ENCODE data around the gene ENPEP.
"Not testable (repeated sequence)": the region's sequence is repeated elsewhere in the genome, so short reads cannot be mapped to it uniquely, and the experiment has no call there.

ENPEP gene

DNA sequence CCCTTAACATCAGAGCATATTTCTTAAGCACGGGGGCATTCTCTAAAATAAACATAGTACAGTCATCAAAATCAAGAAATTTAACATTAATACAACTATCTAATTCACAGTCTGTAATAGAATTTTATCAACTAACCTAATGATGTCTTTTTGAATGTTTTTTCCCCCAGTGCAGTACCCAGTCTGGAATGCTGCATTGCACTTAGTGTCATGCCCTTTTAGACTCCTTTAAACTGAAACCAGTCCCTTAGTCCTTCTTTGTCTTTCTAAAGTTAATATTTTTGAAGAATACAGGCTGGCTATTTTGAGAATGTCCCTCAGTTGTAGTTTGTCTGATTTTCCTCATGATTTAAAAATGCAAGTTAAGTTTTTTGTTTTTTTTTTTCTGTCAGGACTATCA, 9.5 kb downstream of the ENPEP start:
- DNase-seq (ENCODE audit: low spot score), result no peak

DNA sequence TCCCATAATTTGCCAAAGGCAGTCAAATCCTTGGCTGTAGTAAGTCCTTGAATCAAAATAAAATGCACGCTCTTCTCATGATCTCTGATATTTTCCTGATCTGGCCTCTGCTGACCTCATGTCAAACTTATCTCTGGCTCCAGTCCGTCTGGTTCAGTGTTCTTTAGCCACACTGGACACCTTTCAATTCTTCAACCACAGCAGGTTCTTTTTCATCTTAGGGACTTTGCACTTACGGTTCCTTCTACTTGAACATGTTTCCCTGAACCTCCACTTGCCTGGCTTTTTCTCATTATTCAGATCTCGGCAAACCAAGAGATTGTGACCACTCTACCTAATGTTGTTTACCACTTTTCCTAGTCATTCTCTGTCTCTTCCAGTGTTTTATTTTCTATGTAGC, 10.3 kb downstream of the ENPEP start:
- DNase-seq (ENCODE audit: low spot score), result no peak

DNA sequence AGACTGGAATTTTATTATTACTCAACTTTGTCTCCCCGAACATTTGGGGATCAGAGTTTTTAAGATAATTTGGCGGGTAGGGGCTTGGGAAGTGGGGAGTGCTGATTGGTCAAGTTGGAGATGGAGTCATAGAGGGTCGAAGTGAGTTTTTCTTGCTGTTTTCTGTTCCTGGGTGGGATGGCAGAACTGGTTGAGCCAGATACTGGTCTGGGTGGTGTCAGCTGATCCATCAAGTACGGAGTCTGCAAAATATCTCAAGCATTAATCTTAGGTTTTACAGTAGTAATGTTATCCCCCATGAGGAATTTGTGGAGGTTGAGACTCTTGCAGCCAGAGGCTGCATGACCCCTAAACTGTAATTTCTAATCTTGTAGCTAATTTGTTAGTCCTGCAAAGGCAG, 10.9 kb downstream of the ENPEP start:
- not testable (repeated sequence) for DNase-seq (ENCODE audit: low spot score)

DNA sequence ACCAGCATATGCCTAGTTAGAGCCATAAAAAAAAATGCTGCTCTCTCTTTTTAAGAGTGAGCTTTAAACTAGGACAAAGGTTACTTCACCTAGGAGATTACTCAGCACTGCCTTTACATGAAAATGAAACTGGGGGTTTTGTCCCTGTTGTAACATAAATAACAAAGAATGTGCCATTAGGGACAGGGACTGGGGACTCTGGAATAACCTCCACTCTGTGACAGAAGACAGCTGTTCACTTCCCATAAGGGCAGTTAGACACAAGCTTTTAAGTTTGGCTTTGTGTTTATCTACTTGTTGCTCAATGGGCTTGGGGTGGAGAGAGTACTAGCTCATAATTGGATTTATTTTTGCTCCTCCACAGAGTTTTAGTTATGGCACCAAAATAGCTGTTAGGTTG, 11.9 kb downstream of the ENPEP start:
- DNase-seq (ENCODE audit: low spot score), result no peak

DNA sequence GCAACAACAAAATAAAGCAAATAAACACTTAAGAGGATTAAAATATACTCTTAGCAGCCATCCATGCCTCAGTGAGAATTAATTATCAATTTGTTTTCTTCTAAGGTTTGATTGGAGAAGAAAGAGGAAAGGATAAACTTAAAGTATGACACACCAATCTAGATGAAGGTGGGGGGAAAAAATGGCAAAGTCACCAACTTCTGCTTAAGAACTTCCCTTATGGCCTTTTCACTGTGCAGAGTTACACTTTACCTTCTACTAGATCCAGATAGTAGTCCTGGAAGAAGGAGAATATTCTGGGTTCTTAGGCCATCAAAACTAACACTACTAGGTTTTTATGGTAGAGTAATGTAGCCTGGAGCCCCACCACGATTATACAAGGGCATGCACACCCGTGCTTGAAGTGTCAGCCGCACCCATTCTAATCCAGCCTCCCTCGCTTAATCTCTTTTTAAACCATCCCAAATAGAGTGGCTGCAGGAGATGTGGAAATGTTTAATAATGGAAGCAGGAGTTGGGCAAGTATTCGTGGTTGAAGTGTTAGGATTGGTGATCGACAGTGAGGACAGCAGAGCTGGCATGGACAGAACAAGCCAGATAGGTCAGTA, 14.1 kb downstream of the ENPEP start:
- DNase-seq (ENCODE audit: low spot score), result no peak

DNA sequence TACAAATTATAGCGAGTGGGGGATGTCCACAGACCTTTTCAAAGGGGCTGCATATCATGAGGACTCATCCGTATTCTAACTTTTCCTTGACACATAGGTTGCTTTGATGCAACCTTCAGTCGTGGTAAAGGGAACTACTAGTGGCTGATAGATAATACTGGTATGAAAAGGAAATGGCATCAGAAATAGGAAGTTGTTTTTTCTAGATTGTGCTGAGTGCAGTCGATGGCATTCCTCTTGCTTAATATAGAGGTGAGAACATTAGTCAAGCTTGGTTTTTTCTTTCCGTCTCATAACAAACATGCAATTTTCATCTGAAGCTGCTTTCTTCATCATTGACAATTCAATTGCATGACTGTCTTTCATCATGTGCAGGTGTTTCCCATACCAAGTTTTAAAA, 16.6 kb downstream of the ENPEP start:
- no peak for DNase-seq (ENCODE audit: low spot score)

DNA sequence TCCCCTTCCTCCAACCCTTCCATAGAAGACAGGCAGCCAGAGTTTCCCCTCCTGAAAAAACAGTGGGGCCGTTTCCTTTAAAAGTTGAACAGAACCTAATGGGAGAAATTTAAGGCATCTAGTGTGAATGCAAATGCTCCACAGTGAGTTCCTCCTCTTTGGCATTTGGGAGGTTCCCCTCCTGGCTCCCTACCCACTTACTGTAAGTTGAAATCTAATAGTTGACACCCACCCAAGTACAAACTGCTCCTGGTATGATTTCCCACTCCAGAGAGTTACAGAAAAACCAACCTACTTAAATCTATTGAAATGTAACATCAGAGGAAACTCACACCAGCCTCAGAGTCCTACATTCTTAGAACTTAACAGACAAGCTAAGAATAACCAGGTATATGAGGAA, 17.6 kb downstream of the ENPEP start:
- no peak for DNase-seq (ENCODE audit: low spot score)

DNA sequence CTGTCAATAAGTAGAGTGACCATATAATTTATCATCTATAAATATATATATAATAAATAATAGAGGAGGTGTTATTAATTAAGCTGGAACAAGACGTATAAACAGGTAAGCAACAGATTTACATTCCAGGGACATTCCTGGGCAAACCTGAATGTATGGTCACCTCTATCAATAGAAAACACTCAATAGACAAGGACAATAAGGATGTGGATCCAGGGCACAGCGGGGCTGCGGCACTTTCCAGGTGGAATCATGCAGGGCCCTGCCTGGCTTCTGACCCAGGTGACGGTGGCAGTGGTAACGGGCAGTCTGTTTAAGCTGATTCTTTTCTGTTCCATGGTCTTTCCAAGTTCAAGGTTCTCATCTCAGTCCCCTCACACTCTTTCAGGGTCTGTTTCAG, 22.5 kb downstream of the ENPEP start:
- DNase-seq (ENCODE audit: low spot score), result no peak

DNA sequence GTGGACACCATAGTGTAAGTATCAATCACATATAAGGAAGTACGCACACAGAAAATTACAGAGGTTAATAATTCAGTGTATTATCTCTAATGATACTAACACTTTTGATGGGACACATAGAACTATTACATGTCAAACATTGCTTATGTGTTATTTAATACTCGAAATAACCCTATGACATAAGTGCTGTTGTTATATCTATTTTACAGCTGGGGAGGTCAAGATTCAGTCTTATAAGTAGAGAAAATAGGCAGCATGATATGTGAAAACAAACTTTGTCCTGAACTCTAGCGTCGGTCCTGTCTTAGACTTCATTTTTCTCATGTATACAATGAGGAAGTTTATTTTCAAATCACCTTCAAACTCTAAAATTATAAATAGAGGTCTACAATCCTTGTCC, 23.2 kb downstream of the ENPEP start:
- no peak for DNase-seq (ENCODE audit: low spot score)

DNA sequence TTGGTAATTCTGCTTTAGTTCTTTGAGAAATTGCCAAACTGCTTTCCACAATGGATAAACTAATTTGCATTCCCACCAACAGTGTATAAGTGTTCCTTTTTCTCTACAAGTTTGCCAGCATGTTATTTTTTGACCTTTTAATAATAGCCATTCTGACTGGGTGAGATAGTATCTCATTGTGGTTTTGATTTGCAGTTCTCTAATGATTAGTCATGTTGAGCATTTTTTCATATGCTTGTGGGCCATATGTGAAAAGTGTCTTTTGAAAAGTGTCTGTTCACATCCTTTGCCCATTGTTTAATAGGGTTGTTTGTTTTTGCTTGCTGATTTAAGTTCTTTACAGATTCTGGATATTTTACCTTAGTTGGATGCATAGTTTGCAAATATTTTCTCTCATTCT, 25.9 kb downstream of the ENPEP start:
- DNase-seq (ENCODE audit: low spot score), result no peak

DNA sequence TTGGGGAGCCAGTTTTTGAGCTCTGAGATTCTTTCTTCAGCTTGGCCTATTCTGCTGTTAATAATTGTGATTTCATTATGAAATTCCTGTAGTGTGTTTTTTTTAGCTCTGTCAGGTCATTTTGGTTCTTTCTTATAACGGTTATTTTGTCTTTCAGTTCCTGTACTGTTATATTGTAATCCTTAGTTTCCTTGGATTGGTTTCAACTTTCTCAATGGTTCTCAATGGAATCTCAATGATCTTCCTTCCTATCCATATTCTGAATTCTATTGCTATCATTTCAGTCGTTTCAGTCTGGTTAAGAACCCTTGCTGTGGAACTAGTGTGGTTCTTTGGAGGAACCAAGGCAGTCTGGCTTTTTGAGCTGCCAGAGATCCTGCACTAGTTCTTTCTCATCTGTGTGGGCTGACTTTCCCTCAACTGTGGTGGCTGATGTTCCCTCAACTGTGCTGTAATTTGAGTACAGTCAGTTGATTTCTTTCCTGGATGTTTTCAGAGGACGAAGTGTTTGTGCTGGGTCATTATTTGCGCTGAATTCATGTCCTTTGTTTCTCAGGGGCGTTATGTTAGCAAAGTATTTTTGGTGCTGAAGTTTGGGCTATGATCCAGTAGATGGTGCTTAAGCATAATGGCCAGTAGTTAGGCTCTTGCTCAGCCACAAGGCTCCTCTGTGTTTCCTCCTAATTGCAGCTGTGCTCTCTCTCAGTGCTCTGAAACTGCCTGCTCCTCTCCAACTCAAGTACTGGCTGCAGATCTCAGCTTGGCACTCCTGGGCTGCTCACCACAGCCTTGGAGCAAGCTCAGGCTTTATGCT, 27.5 kb downstream of the ENPEP start:
- no peak for DNase-seq (ENCODE audit: low spot score)

DNA sequence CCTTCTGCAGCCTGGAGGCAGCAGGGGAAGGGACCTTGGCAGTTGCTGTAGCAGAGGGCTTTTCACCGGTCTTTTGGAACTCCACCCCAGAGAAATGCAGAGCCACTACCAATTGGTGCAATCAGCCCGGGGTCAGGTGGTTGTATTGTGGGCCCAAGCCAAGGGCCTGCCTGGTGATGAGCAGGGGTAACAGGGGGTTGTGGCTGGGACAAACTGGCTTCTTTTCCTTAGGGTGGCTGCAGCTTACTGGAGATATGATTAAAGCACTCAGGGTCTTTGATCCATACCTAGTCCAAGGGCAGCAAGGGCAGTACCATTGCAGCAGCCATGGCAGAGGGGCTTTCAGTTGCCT, 28.1 kb downstream of the ENPEP start:
- DNase-seq (ENCODE audit: low spot score), result no peak

DNA sequence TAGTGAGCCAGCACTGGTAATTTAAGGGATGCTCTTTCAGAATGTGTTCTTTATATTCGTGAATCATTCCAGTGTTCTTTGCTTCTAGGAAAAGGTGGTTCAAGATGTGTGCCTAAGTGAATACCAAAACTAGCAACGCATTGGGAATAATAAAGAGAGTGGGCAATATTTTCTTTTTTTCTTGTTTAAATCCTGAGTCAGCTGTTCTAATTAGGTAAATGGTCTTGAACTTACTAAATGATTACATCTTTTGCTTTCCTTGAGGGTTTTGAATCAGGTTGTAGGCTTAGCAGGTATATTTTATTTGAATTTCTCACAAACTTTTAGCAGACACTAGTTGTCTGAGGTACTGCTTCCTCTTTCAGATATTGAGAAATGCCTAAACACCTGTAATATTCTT, 29.5 kb downstream of the ENPEP start:
- DNase-seq (ENCODE audit: low spot score), result no peak

DNA sequence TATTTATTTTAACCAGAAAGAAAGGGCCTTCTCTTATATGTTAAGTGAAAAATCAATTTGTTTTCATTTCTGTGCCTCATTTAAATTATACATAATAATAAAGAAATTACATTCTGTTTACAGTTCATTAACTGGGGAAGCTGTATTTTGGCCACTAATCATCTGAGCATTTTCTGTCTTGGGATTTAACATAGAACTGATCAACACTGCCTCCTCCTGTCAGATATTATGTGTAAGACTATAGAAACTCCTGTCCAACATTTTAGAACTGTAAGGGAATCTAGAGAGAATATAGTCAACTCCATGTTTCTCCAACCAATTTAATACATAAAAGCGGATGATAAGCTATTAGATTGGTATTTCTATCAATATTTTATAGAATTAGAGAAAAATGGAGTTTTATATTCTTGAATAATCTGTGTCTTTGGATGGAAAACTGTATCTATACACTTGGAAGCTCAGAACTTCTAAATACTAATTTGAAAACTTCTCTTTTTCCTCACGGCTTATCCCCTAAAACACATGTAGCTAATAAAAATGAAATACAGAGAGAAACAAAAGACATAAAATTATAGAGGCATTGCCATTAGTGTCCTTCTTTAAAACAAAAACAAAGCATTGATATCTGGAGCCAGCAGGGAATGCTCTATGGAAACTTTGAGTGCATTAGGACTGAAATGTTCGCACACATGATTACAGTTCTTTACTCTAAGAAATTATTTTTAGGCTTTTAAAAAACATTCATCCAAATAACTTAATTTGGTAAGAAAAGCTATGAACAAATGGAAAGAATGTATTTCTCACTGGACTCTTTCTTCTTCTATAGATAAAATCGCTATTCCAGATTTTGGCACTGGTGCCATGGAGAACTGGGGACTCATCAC, 33.1 kb downstream of the ENPEP start:
- DNase-seq (ENCODE audit: low spot score), result peak; percentile 33

DNA sequence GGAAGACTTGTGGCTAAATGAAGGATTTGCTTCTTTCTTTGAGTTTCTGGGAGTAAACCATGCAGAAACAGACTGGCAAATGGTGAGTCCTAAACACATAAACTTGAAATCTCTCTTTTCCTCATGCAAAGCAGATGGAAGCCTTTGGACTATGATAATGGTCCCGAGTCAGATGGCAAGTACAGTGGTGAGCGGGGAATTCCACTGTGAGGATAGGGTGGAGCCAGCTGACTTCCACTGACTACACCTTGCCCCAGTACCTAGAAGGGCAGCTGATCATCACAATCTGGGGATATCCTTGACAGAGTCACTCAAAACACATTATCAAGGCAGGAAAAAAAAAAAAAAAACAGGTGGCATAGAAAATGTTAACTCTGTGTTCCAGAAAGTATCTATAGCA, 34.3 kb downstream of the ENPEP start:
- DNase-seq (ENCODE audit: low spot score), result no peak

DNA sequence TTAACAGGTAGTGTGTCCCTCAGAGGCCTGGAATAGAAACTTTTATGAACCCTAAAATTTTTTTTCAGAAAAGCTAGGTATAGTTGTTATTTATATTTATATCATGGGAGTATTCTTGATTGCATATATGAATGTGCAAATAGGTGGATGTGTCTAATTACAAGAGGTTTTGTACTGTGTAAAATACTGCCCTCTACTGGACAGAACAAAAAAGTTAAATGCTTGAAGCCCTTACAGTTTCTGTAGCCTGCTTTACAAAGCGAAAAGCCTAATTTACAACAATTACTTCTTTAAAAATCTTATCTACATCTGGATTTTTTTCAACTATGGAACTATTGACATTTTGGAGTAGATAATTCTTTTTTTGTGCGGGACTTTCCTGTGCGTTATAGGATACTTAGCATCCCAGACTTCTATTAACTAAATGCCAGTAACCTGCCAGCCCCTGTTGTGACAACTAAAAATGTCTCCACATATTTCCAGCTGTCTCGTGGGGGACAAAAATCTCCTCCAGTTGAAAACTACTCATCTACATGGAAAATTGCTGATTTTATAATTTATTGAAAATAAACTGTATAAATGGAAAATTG, 35.1 kb downstream of the ENPEP start:
- DNase-seq (ENCODE audit: low spot score), result peak; percentile 80

DNA sequence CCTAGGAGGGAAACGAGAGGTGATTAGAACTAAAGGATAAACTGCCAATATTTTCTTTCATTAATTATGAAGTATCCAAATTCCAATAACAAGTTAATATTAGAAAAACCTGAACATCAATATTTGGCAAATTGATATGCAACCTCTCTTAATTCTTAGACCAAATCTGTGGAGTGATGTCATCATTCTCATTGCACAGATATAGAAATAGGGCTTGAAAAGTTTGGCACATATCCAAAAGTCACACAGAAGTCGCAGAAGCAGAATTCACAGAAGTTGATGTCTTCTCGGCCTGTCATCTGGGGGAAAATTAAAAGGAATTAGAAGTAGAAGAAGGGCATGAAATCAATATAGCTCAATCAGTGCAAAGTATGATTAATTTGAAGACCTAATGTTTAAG, 36.9 kb downstream of the ENPEP start:
- no peak for DNase-seq (ENCODE audit: low spot score)

DNA sequence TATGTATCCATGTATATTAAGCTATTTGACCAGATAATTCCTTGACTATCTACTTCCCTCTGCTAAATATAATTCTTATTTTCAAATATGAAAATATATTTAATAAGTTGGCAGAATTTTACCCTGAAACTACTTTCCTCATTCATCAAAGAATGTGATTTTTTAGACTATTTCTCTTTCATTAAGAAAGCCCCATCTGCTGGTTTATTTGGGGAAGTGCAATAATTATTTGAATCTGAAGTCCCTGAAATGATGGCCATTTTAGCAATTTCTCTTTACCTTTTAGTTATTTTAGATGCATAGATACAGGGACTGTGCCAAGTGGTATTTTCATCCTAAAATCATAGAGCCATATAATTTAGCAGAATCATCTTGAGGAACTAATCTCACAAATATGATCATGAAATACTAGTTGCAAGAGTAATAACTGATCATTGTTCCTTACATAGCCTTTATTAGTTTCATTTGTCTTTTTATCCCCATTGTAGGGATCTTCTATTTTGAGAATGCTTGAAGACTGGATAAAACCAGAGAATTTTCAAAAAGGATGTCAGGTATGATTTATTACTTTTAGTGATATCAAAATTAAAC, 39.0 kb downstream of the ENPEP start:
- DNase-seq (ENCODE audit: low spot score), result peak; percentile 71

DNA sequence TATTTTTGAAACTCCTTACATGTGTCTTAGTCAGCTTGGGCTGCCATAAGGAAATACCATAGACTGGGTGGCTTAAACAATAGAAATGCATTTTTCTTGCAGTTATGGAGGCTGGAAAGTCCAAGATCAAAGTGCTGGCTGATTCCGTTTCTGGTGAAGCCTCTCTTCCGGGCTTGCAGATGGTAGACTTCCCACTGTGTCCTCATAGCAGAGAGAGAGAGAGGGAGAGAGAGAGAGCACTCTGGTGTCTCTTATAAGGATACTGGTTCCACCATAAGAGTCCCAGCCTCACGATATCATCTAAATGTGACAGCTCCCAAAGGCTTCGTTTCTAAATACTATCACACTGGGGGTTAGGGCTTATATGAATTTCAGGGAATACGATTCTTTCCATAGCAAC, 39.7 kb downstream of the ENPEP start:
- DNase-seq (ENCODE audit: low spot score), result no peak

DNA sequence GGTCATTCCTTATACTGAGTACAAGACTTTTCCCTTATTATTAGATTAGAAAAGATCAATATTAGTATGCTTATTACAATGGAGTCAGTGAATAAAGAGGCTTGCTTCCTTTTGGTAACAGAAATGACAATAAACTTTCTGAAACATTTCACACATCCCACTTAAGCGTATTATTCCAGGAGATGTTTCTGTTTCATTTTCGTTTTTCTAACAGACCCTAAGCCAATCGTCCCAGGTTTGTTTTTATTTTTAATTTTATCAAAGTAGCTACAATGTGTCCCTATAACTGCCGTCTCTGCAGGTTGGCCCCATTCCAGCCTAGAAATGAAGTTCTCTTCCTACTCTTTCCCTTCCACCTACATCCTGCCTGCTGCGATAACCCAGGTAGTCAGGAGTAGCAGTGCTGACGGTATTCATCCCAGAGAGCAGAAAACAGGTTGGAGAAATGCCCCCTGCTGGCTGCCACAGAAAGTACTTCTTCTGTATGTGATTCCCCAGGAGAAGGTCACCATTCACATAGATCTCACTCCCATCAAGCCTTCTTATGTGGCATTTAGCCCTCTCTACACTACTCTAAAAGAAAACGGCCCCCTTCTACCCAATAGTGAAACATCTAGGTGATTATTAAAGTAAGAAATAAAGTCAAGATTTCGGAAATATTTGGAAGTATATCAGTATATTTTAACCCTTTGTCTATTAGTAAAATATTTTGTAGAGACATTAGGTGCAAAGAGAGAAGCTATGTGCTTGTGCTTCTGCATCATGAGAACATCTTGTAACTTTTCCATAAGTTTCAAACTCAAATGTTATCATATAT, 40.4 kb downstream of the ENPEP start:
- DNase-seq (ENCODE audit: low spot score), result peak; percentile 82

DNA sequence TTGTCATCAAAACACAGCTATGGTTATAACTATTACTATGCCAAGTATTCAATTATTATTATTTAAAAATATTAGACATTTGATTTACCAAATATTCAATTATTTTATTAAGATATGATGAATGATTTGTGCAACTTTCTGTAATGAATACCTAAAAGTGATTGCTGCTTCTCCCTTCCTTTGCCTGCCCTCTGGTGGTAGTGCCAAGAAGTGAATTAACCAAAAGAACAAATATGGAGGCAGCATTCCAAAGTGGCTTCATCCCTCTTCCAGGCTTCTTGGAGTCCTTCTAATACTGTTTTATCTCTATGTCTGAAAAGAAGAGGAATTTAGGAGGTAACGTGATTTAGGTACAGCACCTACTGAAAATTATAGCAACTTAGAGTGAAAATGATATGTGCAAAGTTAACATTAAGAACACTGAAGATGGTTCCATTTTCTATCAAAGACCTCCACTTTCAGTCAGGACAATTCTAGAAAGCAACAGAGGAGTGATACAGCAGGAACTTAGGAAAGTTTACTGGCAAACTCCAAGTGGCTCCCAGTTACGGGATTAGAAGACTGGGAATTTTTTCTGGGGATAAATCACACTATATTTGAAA, 43.0 kb downstream of the ENPEP start:
- peak; percentile 43 for DNase-seq (ENCODE audit: low spot score)

Data from RKO (cell line).